NOMO-1 treated with dmso at 0.1 percent for 144 hours (cell line): Measurements from ENCODE around the gene ORAI3.

Experiments
- DNase-seq: peaks from one replicate; lab custom pipeline; 2025; ENCODE audit not compliant: unreplicated experiment; lab: John Stamatoyannopoulos, UW

ORAI3 gene

GRCh38 chr16:30966033-30966619 lies 17.3 kb downstream of the ORAI3 start:
- no peak for DNase-seq

GRCh38 chr16:30967795-30968194 lies 18.9 kb downstream of the ORAI3 start:
- DNase-seq, result no peak

GRCh38 chr16:30969246-30969842 lies 20.5 kb downstream of the ORAI3 start:
- no peak for DNase-seq

GRCh38 chr16:30971298-30971697 lies 22.4 kb downstream of the ORAI3 start:
- no peak for DNase-seq

GRCh38 chr16:30972872-30973271 lies 24.0 kb downstream of the ORAI3 start:
- no peak for DNase-seq

- DNase-seq, result no peak
Observed at GRCh38 chr16:30974348-30974747, 25.5 kb downstream of the ORAI3 start.

GRCh38 chr16:30976486-30976885 lies 27.6 kb downstream of the ORAI3 start:
- no peak for DNase-seq

- no peak for DNase-seq
Observed at GRCh38 chr16:30977502-30977901, 28.6 kb downstream of the ORAI3 start.

GRCh38 chr16:30979170-30980022 lies 30.5 kb downstream of the ORAI3 start:
- DNase-seq, result no peak

- DNase-seq, result no peak
Observed at GRCh38 chr16:30980023-30980371, 31.1 kb downstream of the ORAI3 start.

GRCh38 chr16:30980434-30980833 lies 31.6 kb downstream of the ORAI3 start:
- no peak for DNase-seq

GRCh38 chr16:30980959-30981358 lies 32.1 kb downstream of the ORAI3 start:
- DNase-seq, result no peak

GRCh38 chr16:30982548-30983288 lies 33.9 kb downstream of the ORAI3 start:
- no peak for DNase-seq

GRCh38 chr16:30983289-30983889 lies 34.5 kb downstream of the ORAI3 start:
- no peak for DNase-seq

GRCh38 chr16:30983898-30984610 lies 35.2 kb downstream of the ORAI3 start:
- DNase-seq, result no peak

GRCh38 chr16:30984669-30985400 lies 36.0 kb downstream of the ORAI3 start, which contains the start of gene HSD3B7:
Gene HSD3B7 (plus strand): TSS chr16:30985207. CDS start chr16:30985659, 452 bp downstream.
- DNase-seq, result peak; percentile 49

GRCh38 chr16:30985401-30986128 lies 36.7 kb downstream of the ORAI3 start:
- DNase-seq, result no peak

GRCh38 chr16:30986129-30986991 lies 37.5 kb downstream of the ORAI3 start:
- no peak for DNase-seq
